NK-92 treated with Interleukin-12 subunit alpha and Interleukin-12 subunit beta, amount 100 ng/mL, for 24 hours (cell line): ENCODE data around the gene SCUBE1.

Experiments used
- DNase-seq: peaks from one replicate; lab custom pipeline; 2025; lab: John Stamatoyannopoulos, UW

The SCUBE1 gene

GRCh38 chr22:43277987-43278601 lies 65.1 kb downstream of the SCUBE1 start:
- no peak for DNase-seq

GRCh38 chr22:43277091-43277490 lies 66.1 kb downstream of the SCUBE1 start:
- no peak for DNase-seq

DNA sequence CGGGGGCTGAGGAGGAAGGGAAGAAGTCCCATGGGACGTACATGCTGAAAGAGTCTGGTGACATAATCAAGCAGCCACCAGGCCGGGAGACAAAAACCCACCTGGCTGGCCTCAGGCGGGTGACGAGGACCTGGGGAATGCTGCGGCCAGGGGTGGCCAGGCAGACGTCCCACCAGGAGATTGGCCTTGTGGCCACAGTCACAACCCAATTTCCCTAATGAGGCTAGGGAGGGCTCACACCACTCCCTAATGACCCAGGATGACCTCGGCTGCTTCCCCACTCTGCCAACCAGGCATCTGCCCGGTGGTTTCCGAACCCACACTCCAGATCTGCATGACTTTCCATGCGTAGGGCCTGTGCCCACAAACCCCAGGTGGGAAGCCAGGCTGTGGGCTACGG lies 66.9 kb downstream of the SCUBE1 start:
- DNase-seq = no peak

DNA sequence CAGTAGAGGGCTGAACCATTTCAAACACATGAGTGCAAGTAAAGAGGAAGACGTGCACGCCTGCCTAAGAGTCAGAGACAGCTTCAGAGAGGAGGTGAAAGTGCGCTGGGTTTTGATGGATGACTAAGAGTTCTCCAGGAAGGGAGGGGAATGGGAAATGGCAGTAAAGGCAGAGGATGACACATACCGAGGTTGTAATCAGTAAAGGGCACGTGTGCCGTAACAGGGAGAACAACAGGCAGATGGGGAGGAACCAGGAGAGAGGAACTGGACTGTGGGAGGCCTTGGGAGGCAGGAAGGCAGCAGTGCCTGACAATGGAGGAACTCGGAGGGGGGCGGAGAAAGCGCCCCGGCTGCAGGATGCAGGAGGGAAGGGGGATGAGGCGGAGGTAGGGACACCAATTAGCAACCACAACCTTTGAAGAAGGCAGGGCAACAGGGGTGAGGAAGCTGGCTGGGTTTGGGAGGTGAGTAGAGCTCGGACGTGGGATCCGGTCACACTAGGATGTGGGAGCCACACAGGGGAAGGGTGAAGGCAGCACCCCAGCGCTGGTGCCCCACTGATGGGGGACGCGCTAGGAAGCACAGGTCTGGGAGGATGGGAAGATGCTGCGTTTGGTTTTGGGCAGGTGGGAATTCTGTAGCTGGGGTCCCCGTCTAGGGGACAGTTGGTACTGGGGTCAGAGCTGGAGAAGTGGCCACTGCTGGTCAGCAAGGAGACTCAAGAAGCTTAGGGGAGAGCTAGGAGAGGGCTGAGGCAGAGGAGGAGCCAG lies 67.4 kb downstream of the SCUBE1 start:
- no peak for DNase-seq

DNA sequence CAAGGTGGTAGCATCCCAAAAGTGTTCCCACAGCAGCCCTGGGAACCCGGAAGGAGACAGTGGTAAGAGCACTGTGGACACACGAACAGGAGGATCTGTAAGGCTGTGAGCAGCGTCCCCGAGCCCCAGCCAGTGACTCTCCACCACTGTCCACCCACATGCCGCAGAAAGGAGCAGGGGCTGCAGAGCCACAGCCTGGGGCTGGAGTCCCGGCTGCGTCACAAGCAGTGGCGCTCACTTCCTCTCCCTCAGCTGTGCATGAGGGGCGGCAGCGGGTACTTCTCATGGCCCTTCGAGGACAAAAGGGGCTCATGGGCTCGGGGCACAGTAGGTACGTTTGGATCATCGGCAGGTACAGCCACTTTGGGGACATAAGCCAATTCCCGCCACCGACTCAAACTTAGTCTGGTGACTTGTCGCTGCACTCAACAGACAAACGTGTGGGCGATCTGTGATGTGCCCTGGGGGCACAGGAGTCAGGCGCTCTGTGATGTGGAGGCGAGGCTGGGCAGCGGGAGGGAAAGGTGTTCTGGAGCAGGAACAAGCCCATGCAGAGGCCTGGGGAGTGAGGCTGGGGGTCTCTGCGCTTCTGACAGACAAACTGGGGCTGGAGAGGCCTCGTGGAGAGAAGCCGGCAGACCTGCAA lies 68.5 kb downstream of the SCUBE1 start:
- DNase-seq = no peak

DNA sequence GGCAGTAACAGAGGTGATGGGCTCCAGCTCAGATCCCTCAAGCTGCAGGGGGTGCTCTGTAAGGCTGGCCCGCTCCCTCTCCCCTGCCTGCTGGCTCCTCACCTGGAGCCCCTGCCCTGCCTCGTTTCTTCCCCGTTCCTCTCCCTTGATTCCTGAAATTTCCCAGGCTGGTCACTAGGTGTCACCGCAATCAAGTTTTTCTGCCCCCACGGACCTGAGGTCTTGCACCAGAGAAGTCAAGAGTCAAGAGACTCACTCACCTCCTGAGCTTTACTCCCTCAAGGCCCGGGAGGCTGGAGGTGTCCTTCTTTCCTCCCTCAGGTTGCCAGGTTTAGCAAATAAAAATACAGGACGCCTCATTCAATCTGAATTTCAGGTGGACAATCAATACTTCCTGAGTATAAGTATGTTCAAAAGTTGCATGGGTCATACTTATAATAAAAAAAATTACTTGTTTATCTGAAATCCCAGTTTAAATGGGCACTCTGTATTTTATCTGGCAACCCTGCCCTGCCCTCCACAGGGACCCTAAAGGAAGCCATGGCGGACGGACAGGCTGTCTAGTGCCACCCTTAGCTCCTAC lies 69.2 kb downstream of the SCUBE1 start:
- peak; percentile 21 for DNase-seq

GRCh38 chr22:43272869-43273318 lies 70.3 kb downstream of the SCUBE1 start:
- no peak for DNase-seq

DNA sequence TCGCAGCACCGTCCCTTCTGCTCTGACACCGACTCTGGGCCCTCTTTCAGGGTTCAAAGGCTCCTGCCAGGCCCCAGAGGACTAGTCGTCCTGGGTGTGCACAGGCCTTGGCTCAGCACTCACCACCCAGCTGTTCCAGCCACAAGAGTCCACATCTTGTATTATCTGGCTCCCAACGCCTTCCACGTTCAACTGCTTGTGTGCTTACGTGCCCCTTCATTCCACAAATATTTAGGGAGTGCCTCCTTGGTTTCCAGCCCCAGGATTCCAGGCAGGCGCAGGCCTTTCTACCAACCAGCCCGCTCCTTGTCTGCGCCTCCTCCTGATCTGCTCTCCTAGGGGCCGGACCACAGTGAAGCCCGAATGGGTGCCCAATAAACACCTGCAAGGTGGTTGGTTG lies 70.9 kb downstream of the SCUBE1 start:
- no peak for DNase-seq

GRCh38 chr22:43270949-43271348 lies 72.2 kb downstream of the SCUBE1 start:
- no peak for DNase-seq

- DNase-seq = no peak
Measured at GRCh38 chr22:43270314-43270908, 72.8 kb downstream of the SCUBE1 start.

- no peak for DNase-seq
Measured at GRCh38 chr22:43269646-43270045, 73.5 kb downstream of the SCUBE1 start.

DNA sequence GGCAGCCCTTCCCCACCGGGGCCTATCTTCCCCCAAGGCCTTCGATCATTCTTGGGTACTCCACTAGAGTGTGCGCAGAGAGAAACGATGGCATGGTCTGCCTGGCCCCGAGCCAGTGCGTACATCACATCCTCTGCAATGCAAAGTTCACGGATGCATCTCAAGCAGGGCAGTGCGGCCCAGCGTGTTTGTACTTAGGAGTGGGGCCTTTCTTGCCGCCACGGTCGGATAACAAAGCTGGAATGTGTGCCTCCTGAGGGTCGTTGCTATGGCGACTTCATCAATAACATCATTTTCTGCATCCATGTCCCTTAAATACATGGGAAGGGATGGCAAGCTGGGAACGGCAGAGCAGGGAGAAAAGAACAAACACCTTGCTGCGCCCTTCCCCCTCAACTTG lies 73.9 kb downstream of the SCUBE1 start:
- DNase-seq = no peak

GRCh38 chr22:43267981-43268660 lies 75.1 kb downstream of the SCUBE1 start:
- no peak for DNase-seq

GRCh38 chr22:43267332-43267980 lies 75.7 kb downstream of the SCUBE1 start:
- DNase-seq = no peak

- DNase-seq = no peak
Measured at GRCh38 chr22:43266076-43266475, 77.1 kb downstream of the SCUBE1 start.

DNA sequence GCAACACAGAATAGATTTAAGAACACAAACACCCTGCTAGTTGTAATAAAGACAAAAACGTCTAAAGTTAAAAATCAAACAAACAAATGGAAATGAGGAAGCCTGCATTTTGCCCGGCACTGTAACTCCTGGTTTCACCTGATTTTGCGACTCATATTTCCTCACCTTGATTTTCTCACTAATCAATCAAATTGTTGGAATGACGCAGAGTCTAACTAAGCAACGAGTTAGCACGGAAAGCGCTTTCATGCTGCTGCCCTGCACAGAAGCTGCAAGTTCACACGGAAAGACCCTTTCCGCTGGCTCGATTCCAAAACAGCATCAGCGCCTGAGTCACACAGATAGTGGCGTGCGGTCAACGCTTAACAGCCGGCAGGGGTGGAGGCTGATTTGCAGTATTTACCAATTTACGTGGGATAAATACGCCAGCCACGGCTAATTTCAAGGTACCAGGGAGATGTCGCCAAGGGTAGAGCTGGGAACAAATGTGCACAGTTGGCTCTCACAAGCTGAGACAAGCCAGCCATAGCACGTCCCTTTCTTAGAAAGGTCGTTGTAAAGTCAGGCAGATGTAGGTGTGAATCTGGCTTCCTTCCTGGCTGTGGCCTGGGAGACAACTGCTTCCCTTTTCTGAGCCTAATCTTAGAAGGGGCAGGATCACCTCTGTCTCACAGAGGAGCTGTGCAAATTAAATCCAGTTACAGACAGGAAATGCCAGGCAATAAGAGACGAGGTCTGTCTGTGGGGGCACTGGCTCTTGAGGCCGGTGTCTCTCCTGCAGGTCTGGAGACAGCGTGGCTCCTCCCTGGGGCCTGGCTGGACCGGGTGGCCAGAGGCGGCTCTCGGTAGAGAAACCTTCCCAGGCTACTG lies 79.3 kb downstream of the SCUBE1 start:
- DNase-seq = peak; percentile 63

- DNase-seq = peak; percentile 17
Measured at GRCh38 chr22:43262990-43263644, 80.1 kb downstream of the SCUBE1 start.

DNA sequence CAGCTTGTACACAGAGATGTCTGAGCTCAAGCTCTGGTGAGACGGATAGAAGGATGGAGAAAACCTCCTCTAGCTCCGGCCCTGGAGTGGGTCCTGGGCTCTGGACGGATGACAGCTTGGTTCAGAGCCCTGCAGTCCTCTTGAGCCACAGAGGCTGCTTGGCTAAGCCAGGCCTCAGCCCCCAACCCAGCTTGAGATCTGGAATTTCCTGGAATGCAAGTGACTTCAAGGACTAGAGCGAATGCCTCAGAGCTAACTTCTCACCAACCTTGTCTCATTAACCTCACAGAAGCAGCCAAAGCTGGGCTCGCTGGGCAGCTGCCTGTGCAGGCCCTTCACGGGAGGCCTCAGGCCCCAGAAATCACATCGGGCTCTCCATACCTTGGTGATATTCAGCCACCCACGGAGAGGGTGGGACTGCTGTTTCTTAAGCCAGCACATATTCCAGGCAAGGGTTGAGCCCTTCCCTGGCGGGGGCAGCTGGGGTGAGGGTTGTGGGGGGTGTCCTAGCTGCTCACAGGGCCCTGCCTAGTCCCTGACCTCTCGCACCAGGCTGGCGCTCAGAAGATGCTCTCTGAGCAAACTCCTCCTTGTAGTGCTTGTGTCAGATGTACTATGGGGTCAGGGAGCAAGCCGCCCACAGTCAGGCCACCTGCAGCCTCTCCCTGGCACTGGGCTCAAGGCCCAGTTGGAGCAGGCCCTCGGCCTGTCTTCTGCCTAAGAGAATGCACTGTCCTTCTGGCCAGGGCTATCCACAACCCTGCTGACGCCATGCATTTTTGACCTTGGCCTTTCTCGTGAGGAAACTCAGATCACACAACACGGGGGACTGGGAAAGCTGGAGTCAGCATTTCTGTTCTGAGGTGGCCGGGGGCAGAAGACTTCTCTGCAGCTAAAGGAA lies 82.6 kb downstream of the SCUBE1 start:
- no peak for DNase-seq

- no peak for DNase-seq
Measured at GRCh38 chr22:43257961-43258360, 85.2 kb downstream of the SCUBE1 start.
